ENCODE measurements around the gene PLOD2.

DNA sequence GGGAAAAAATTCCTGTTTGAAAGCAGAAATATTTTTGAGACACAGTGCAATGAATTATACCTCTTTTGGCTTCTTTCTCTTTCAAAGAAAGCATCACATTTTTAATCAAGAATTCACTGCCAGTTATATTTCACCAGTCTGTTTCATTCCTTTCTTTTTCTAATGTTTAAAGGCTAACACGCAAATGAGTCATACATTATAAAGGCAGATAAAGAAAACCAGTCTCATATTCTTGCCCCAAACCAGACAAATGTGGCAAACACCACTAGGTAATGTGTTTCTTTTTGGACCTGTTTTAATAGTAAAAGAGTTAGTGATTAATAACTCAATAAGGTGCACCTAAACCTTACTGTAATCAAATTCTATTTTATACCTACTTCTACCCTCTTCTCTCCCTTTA lies 83.8 kb downstream of the PLOD2 start:
- TF ChIP-seq, protein P1, sequence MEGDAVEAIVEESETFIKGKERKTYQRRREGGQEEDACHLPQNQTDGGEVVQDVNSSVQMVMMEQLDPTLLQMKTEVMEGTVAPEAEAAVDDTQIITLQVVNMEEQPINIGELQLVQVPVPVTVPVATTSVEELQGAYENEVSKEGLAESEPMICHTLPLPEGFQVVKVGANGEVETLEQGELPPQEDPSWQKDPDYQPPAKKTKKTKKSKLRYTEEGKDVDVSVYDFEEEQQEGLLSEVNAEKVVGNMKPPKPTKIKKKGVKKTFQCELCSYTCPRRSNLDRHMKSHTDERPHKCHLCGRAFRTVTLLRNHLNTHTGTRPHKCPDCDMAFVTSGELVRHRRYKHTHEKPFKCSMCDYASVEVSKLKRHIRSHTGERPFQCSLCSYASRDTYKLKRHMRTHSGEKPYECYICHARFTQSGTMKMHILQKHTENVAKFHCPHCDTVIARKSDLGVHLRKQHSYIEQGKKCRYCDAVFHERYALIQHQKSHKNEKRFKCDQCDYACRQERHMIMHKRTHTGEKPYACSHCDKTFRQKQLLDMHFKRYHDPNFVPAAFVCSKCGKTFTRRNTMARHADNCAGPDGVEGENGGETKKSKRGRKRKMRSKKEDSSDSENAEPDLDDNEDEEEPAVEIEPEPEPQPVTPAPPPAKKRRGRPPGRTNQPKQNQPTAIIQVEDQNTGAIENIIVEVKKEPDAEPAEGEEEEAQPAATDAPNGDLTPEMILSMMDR (IDR thresholded peaks at IDR 0.05; ENCODE audit: low read depth, low read length, missing input control), result no peak
- TF ChIP-seq, protein P2, sequence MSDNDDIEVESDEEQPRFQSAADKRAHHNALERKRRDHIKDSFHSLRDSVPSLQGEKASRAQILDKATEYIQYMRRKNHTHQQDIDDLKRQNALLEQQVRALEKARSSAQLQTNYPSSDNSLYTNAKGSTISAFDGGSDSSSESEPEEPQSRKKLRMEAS (IDR thresholded peaks at IDR 0.05), result no peak
- TF ChIP-seq HNF4G (IDR thresholded peaks at IDR 0.05), result no peak
- TF ChIP-seq RAD21 (IDR thresholded peaks at IDR 0.05), result no peak
- TF ChIP-seq, protein P3, sequence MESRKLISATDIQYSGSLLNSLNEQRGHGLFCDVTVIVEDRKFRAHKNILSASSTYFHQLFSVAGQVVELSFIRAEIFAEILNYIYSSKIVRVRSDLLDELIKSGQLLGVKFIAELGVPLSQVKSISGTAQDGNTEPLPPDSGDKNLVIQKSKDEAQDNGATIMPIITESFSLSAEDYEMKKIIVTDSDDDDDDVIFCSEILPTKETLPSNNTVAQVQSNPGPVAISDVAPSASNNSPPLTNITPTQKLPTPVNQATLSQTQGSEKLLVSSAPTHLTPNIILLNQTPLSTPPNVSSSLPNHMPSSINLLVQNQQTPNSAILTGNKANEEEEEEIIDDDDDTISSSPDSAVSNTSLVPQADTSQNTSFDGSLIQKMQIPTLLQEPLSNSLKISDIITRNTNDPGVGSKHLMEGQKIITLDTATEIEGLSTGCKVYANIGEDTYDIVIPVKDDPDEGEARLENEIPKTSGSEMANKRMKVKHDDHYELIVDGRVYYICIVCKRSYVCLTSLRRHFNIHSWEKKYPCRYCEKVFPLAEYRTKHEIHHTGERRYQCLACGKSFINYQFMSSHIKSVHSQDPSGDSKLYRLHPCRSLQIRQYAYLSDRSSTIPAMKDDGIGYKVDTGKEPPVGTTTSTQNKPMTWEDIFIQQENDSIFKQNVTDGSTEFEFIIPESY (IDR thresholded peaks at IDR 0.05), result no peak
- TF ChIP-seq, protein P4, sequence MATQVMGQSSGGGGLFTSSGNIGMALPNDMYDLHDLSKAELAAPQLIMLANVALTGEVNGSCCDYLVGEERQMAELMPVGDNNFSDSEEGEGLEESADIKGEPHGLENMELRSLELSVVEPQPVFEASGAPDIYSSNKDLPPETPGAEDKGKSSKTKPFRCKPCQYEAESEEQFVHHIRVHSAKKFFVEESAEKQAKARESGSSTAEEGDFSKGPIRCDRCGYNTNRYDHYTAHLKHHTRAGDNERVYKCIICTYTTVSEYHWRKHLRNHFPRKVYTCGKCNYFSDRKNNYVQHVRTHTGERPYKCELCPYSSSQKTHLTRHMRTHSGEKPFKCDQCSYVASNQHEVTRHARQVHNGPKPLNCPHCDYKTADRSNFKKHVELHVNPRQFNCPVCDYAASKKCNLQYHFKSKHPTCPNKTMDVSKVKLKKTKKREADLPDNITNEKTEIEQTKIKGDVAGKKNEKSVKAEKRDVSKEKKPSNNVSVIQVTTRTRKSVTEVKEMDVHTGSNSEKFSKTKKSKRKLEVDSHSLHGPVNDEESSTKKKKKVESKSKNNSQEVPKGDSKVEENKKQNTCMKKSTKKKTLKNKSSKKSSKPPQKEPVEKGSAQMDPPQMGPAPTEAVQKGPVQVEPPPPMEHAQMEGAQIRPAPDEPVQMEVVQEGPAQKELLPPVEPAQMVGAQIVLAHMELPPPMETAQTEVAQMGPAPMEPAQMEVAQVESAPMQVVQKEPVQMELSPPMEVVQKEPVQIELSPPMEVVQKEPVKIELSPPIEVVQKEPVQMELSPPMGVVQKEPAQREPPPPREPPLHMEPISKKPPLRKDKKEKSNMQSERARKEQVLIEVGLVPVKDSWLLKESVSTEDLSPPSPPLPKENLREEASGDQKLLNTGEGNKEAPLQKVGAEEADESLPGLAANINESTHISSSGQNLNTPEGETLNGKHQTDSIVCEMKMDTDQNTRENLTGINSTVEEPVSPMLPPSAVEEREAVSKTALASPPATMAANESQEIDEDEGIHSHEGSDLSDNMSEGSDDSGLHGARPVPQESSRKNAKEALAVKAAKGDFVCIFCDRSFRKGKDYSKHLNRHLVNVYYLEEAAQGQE (IDR thresholded peaks at IDR 0.05), result no peak

Data from liver (tissue), 3 donors.